Measurements from ENCODE around the gene VAMP2. TPM values are rescaled to one million over a fixed set of nuclear protein-coding genes. Genes with fewer than 3 reads are reported as not detected.

The VAMP2 gene
- total RNA-seq, 1 donor from 2014 or later = 28.0 TPM

GRCh38 chr17:8144401-8145231 is 18.1 kb downstream of the VAMP2 start:
- Mint-ChIP-seq H3K4me3 (ENCODE audit: unreplicated experiment) (no peak overlapping the region), H3K27me3 (ENCODE audit: low read depth, unreplicated experiment) (no peaks in the 10 kb centered on the region), H3K4me1 (ENCODE audit: low read depth, unreplicated experiment) (no peaks in the 10 kb centered on the region), H3K27ac (ENCODE audit: unreplicated experiment) (no peak overlapping the region), H3K9me3 (ENCODE audit: unreplicated experiment) (peaks cover 2% of the 10 kb centered on the region), H3K36me3 (ENCODE audit: low read depth, unreplicated experiment) (peaks cover 39% of the 10 kb centered on the region)
- FAIRE-seq (no peak), DNase-seq (ENCODE audit: low read depth) (no peak)
- no peaks in the 10 kb centered on the region for H3K27me3 ChIP-seq (ENCODE audit: insufficient read depth, low read length)
- H3K4me1 ChIP-seq (ENCODE audit: insufficient read depth, low read length) = no peaks in the 10 kb centered on the region
- peaks cover 3% of the 10 kb centered on the region for H3K36me3 ChIP-seq (ENCODE audit: insufficient read depth, low read length)
- H3K4me2 ChIP-seq (ENCODE audit: low read length) = no peak overlapping the region
- H3K4me3 ChIP-seq (ENCODE audit: insufficient read depth, low read depth, low read length) = no peak overlapping the region
- no peaks in the 10 kb centered on the region for H3K79me2 ChIP-seq (ENCODE audit: insufficient read depth, low read length)
- H4K20me1 ChIP-seq (ENCODE audit: insufficient read depth, low read length) = peaks cover 4% of the 10 kb centered on the region
- no peak overlapping the region for H2AFZ ChIP-seq (ENCODE audit: low read depth, low read length)
- no peak overlapping the region for H3K27ac ChIP-seq (ENCODE audit: low read depth, low read length)
- TF ChIP-seq CTCF (IDR thresholded peaks at IDR 0.05; ENCODE audit: insufficient read depth, low read depth, low read length) (no peak), EZH2 (IDR thresholded peaks at IDR 0.05; ENCODE audit: insufficient read depth, low read length) (no peak)
- H3K9ac ChIP-seq (ENCODE audit: low read length) = no peak overlapping the region
- H3K9me3 ChIP-seq (ENCODE audit: insufficient read depth, low read depth, low read length) = no peaks in the 10 kb centered on the region

- Histone ChIP-seq H3K27me3 (ENCODE audit: insufficient read depth, low read length) (no peaks in the 10 kb centered on the region), H3K4me1 (ENCODE audit: insufficient read depth, low read length) (peaks cover 6% of the 10 kb centered on the region), H3K4me2 (ENCODE audit: low read length) (no peak overlapping the region), H3K79me2 (ENCODE audit: insufficient read depth, low read length) (no peaks in the 10 kb centered on the region), H2AFZ (ENCODE audit: low read depth, low read length) (no peak overlapping the region), H3K9me3 (ENCODE audit: insufficient read depth, low read depth, low read length) (no peaks in the 10 kb centered on the region), H3K36me3 (ENCODE audit: insufficient read depth, low read length) (peaks cover 3% of the 10 kb centered on the region), H3K27ac (ENCODE audit: low read depth, low read length) (no peak overlapping the region), H3K4me3 (ENCODE audit: insufficient read depth, low read depth, low read length) (no peak overlapping the region), H3K9ac (ENCODE audit: low read length) (no peak overlapping the region), H4K20me1 (ENCODE audit: insufficient read depth, low read length) (peaks cover 4% of the 10 kb centered on the region)
- no peak for TF ChIP-seq CTCF (IDR thresholded peaks at IDR 0.05; ENCODE audit: insufficient read depth, low read depth, low read length)
- TF ChIP-seq EZH2 (IDR thresholded peaks at IDR 0.05; ENCODE audit: insufficient read depth, low read length) = no peak
- Mint-ChIP-seq H3K27me3 (ENCODE audit: low read depth, unreplicated experiment) (no peaks in the 10 kb centered on the region), H3K4me3 (ENCODE audit: unreplicated experiment) (no peak overlapping the region), H3K36me3 (ENCODE audit: low read depth, unreplicated experiment) (peaks cover 39% of the 10 kb centered on the region), H3K4me1 (ENCODE audit: low read depth, unreplicated experiment) (no peaks in the 10 kb centered on the region), H3K9me3 (ENCODE audit: unreplicated experiment) (peaks cover 2% of the 10 kb centered on the region), H3K27ac (ENCODE audit: unreplicated experiment) (no peak overlapping the region)
- FAIRE-seq (no peak), DNase-seq (ENCODE audit: low read depth) (no peak)
Measured at GRCh38 chr17:8143581-8144400, 19.0 kb downstream of the VAMP2 start.
